ENCODE results near the gene NPAS3.

The NPAS3 gene

DNA sequence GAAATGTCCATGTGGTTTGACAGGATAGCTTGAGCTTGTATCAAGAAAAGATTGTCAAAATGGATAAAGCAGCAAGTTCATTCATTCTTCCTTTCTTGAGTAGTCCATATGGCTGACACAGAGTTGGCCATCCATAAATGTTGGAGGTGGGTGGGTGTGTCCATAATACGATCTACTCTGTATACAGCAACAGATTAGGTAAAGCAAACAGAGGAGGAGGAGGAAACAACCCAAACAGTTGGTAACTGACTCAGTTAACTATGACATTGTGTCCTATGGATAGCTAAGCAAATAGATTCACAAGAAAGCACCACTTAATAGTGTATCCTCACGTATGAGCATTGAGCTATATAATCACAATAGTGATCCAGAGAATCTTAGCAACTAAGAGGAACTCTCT, 868.2 kb downstream of the NPAS3 start:
- TF ChIP-seq, protein P1, sequence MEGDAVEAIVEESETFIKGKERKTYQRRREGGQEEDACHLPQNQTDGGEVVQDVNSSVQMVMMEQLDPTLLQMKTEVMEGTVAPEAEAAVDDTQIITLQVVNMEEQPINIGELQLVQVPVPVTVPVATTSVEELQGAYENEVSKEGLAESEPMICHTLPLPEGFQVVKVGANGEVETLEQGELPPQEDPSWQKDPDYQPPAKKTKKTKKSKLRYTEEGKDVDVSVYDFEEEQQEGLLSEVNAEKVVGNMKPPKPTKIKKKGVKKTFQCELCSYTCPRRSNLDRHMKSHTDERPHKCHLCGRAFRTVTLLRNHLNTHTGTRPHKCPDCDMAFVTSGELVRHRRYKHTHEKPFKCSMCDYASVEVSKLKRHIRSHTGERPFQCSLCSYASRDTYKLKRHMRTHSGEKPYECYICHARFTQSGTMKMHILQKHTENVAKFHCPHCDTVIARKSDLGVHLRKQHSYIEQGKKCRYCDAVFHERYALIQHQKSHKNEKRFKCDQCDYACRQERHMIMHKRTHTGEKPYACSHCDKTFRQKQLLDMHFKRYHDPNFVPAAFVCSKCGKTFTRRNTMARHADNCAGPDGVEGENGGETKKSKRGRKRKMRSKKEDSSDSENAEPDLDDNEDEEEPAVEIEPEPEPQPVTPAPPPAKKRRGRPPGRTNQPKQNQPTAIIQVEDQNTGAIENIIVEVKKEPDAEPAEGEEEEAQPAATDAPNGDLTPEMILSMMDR (IDR thresholded peaks at IDR 0.05; ENCODE audit: poor library complexity, severe bottlenecking), result no peak
- no peak overlapping the region for H3K27ac ChIP-seq (ENCODE audit: poor library complexity, severe bottlenecking)
- no peak for DNase-seq (ENCODE audit: low spot score)
- peaks cover 10% of the 10 kb centered on the region for H3K27me3 ChIP-seq (ENCODE audit: insufficient read depth, poor library complexity, severe bottlenecking)
- no peaks in the 10 kb centered on the region for H3K9me3 ChIP-seq (ENCODE audit: severe bottlenecking)
- no peaks in the 10 kb centered on the region for H3K36me3 ChIP-seq (ENCODE audit: low read depth)
- no peak for ATAC-seq (ENCODE audit: low read depth)
- no peaks in the 10 kb centered on the region for H3K4me1 ChIP-seq (ENCODE audit: insufficient read depth, poor library complexity, severe bottlenecking)
- H3K4me3 ChIP-seq (ENCODE audit: severe bottlenecking), result no peak overlapping the region

DNA sequence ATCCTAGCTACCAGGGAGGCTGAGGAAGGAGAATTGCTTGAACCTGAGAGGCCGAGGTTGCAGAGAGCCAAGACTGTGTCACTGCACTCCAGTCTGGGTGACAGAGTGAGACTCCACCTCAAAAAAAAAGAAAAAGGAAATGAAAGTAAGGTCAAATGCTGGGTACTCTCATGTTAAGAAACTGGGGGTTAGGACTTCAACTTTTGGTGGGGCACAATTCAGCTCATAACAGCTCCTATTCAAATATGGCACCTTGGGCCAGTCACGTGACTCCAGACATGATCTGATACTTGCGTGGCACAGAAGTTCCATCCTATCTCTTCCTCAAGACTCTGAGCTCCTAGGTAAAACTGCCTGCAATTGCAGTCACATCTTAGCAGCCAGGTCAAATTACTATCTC, 869.5 kb downstream of the NPAS3 start:
- H3K27ac ChIP-seq (ENCODE audit: poor library complexity, severe bottlenecking), result no peak overlapping the region
- no peaks in the 10 kb centered on the region for H3K9me3 ChIP-seq (ENCODE audit: severe bottlenecking)
- H3K36me3 ChIP-seq (ENCODE audit: low read depth), result no peaks in the 10 kb centered on the region
- ATAC-seq (ENCODE audit: low read depth) (no peak), DNase-seq (ENCODE audit: low spot score) (no peak)
- no peaks in the 10 kb centered on the region for H3K27me3 ChIP-seq (ENCODE audit: insufficient read depth, poor library complexity, severe bottlenecking)
- no peak overlapping the region for H3K4me3 ChIP-seq (ENCODE audit: severe bottlenecking)
- TF ChIP-seq, protein P1 (IDR thresholded peaks at IDR 0.05; ENCODE audit: poor library complexity, severe bottlenecking), result no peak
- H3K4me1 ChIP-seq (ENCODE audit: insufficient read depth, poor library complexity, severe bottlenecking), result no peaks in the 10 kb centered on the region

DNA sequence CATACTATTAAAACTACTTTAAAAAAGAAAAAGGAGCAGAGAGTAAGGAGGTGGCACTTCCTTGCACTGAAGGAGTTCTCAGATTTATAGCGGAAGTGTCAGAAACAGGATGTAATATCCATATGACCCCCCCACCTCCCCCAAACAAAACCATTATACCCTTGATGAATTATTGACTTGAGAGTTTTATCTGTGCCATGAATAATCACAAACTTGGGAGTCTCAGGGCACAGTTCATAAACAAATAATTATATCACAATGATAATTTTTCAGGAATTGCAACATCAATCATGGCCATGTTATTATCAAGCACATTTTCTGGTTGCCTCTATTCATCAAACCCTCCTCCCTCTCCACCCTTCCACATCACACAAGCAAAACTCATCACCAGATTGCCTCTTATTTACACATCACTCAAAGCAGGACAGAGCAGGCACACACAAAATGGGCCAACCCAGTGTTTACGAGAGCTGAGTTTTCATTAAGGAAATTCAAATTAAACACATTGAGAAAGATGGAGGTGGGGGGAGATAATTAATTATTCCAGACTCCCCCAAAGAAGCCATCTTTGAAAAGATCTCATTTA, 870.8 kb downstream of the NPAS3 start:
- ATAC-seq (ENCODE audit: low read depth), result no peak
- H3K36me3 ChIP-seq (ENCODE audit: low read depth), result no peaks in the 10 kb centered on the region
- H3K9me3 ChIP-seq (ENCODE audit: severe bottlenecking), result no peaks in the 10 kb centered on the region
- H3K27ac ChIP-seq (ENCODE audit: poor library complexity, severe bottlenecking), result no peak overlapping the region
- TF ChIP-seq, protein P1 (IDR thresholded peaks at IDR 0.05; ENCODE audit: poor library complexity, severe bottlenecking), result no peak
- no peaks in the 10 kb centered on the region for H3K27me3 ChIP-seq (ENCODE audit: insufficient read depth, poor library complexity, severe bottlenecking)
- no peak overlapping the region for H3K4me3 ChIP-seq (ENCODE audit: severe bottlenecking)
- DNase-seq (ENCODE audit: low spot score), result no peak
- no peaks in the 10 kb centered on the region for H3K4me1 ChIP-seq (ENCODE audit: insufficient read depth, poor library complexity, severe bottlenecking)

DNA sequence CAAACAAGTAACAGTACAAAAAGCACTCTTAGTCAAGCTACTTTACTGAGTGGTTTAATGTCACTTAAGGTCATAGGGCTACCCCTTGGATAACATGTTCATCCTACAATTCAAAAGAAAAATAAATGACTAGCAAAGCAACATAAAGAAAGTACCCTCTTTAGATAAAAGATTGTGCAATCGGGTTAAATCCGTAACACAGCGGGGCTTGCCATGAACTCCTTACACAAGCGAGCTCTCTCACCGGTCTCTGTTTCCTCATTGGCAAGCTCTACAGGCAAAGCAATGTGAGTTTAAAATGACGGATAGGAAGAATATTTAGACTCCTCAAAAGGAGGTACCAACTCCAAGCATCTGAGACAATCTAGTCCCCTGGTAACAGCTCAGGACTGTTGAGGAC, 871.6 kb downstream of the NPAS3 start:
- H3K27ac ChIP-seq (ENCODE audit: poor library complexity, severe bottlenecking), result no peak overlapping the region
- no peaks in the 10 kb centered on the region for H3K36me3 ChIP-seq (ENCODE audit: low read depth)
- TF ChIP-seq, protein P1 (IDR thresholded peaks at IDR 0.05; ENCODE audit: poor library complexity, severe bottlenecking), result no peak
- no peaks in the 10 kb centered on the region for H3K27me3 ChIP-seq (ENCODE audit: insufficient read depth, poor library complexity, severe bottlenecking)
- no peak overlapping the region for H3K4me3 ChIP-seq (ENCODE audit: severe bottlenecking)
- ATAC-seq (ENCODE audit: low read depth) (no peak), DNase-seq (ENCODE audit: low spot score) (no peak)
- no peaks in the 10 kb centered on the region for H3K9me3 ChIP-seq (ENCODE audit: severe bottlenecking)
- H3K4me1 ChIP-seq (ENCODE audit: insufficient read depth, poor library complexity, severe bottlenecking), result no peaks in the 10 kb centered on the region

DNA sequence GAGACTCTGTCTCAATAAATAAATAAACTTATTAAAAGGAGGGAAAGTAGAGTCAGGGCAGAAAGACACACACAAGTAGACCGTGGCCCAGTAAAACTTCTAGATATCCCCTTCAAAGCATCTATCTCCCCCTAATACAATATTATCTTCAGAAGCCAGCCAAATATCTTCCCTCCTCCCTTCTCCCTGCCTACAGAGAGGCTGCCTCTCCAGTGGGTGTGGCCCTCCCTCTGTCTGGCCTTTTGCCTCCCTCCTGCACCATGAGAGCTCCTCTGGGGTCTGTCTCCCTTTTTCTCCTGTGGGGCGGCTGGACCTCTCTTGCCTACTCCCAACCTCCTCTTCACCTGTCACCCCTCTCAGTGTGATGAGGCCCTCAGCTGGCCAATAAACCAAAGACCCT, 873.0 kb downstream of the NPAS3 start:
- no peak overlapping the region for H3K4me3 ChIP-seq (ENCODE audit: severe bottlenecking)
- H3K27ac ChIP-seq (ENCODE audit: poor library complexity, severe bottlenecking), result no peak overlapping the region
- H3K9me3 ChIP-seq (ENCODE audit: severe bottlenecking), result no peaks in the 10 kb centered on the region
- H3K4me1 ChIP-seq (ENCODE audit: insufficient read depth, poor library complexity, severe bottlenecking), result no peaks in the 10 kb centered on the region
- H3K27me3 ChIP-seq (ENCODE audit: insufficient read depth, poor library complexity, severe bottlenecking), result no peaks in the 10 kb centered on the region
- ATAC-seq (ENCODE audit: low read depth) (no peak), DNase-seq (ENCODE audit: low spot score) (no peak)
- H3K36me3 ChIP-seq (ENCODE audit: low read depth), result no peaks in the 10 kb centered on the region
- TF ChIP-seq, protein P1 (IDR thresholded peaks at IDR 0.05; ENCODE audit: poor library complexity, severe bottlenecking), result no peak
